DOHH2 (cell line): ENCODE measurements around the gene CD40LG.

ENCODE experiments used
- H3F3A ChIP-seq: fragments of 200-600 bp; sonication (generic), shearing (Covaris generic); 2 replicates; pipeline ENCODE4 v1.6.0; 2016; ENCODE audit warnings: antibody characterized with exemption, mild to moderate bottlenecking; ENCODE audit not compliant: control insufficient read depth, insufficient read depth
- H3K27ac ChIP-seq: fragments of 200-600 bp; sonication (generic); 2 replicates; pipeline ENCODE4 v1.5.1; 2014; ENCODE audit warnings: low read depth, mild to moderate bottlenecking, low read length, moderate library complexity
- H3K27me3 ChIP-seq: fragments of 200-600 bp; sonication (generic); 2 replicates; pipeline ENCODE4 v1.6.1; 2014; ENCODE audit warnings: mild to moderate bottlenecking, low read length, mixed read lengths; ENCODE audit not compliant: control insufficient read depth
- H3K36me3 ChIP-seq: fragments of 200-600 bp; sonication (generic); 2 replicates; pipeline ENCODE4 v1.6.1; 2014; ENCODE audit warnings: mild to moderate bottlenecking, low read length, moderate library complexity, mixed read lengths; ENCODE audit not compliant: control insufficient read depth
- H3K4me1 ChIP-seq: fragments of 200-600 bp; sonication (generic); 2 replicates; pipeline ENCODE4 v1.6.1; 2014; ENCODE audit warnings: mild to moderate bottlenecking, low read length, mixed read lengths; ENCODE audit not compliant: control insufficient read depth
- H3K4me2 ChIP-seq: fragments of 200-600 bp; sonication (generic); 2 replicates; pipeline ENCODE4 v1.6.0; 2014; ENCODE audit warnings: mild to moderate bottlenecking, low read length, moderate library complexity
- H3K4me3 ChIP-seq: fragments of 200-600 bp; sonication (generic); 2 replicates; pipeline ENCODE4 v1.5.1; 2014; ENCODE audit warnings: mild to moderate bottlenecking, low read length, mixed read lengths
- H3K79me2 ChIP-seq: fragments of 200-600 bp; sonication (generic); 2 replicates; pipeline ENCODE4 v1.6.1; 2014; ENCODE audit warnings: mild to moderate bottlenecking, low read length, mixed read lengths; ENCODE audit not compliant: control insufficient read depth
- H3K9me2 ChIP-seq: fragments of 200-600 bp; sonication (generic); replicated peaks from 2 replicates; pipeline ENCODE4 v1.6.1; 2014; ENCODE audit warnings: mild to moderate bottlenecking, low read length, mixed read lengths; ENCODE audit not compliant: control insufficient read depth
- H3K9me3 ChIP-seq: fragments of 200-600 bp; sonication (generic); 2 replicates; pipeline ENCODE4 v1.6.1; 2014; ENCODE audit warnings: antibody characterized with exemption, low read length, mixed read lengths; ENCODE audit not compliant: control insufficient read depth, insufficient read depth
- H4K20me1 ChIP-seq: fragments of 200-600 bp; sonication (generic); 2 replicates; pipeline ENCODE4 v1.6.0; 2014; ENCODE audit warnings: low read depth, mild to moderate bottlenecking, antibody characterized with exemption, low read length, moderate library complexity; ENCODE audit not compliant: control insufficient read depth, insufficient read depth
- CTCF ChIP-seq: fragments of 200-600 bp; sonication (generic); IDR thresholded peaks from one replicate; pipeline ENCODE4 v1.5.1; 2014; ENCODE audit warnings: antibody characterized with exemption, mild to moderate bottlenecking, low read depth, low read length; ENCODE audit not compliant: poor library complexity, severe bottlenecking
- EZH2phosphoT487 ChIP-seq: fragments of 200-600 bp; sonication (generic); IDR thresholded peaks from 2 replicates; pipeline ENCODE4 v1.6.1; 2017; ENCODE audit warnings: borderline replicate concordance, mild to moderate bottlenecking, antibody characterized with exemption, low read length, moderate library complexity, mixed read lengths

Gene CD40LG

GRCh38 chrX:136667446-136668168 is 19.6 kb downstream of the CD40LG start:
- no peaks in the 10 kb centered on the region for H3K9me3 ChIP-seq
- H3K4me3 ChIP-seq, result no peak overlapping the region
- H3K4me2 ChIP-seq, result no peak overlapping the region
- no peaks in the 10 kb centered on the region for H3K79me2 ChIP-seq
- H3K36me3 ChIP-seq, result peaks cover 42% of the 10 kb centered on the region
- no peak for TF ChIP-seq EZH2phosphoT487
- TF ChIP-seq CTCF, result no peak
- no peaks in the 10 kb centered on the region for H3F3A ChIP-seq
- H3K27me3 ChIP-seq, result no peaks in the 10 kb centered on the region
- H3K9me2 ChIP-seq, result no peaks in the 10 kb centered on the region
- no peak overlapping the region for H3K27ac ChIP-seq
- H4K20me1 ChIP-seq, result no peaks in the 10 kb centered on the region
- H3K4me1 ChIP-seq, result peaks cover 21% of the 10 kb centered on the region

GRCh38 chrX:136671006-136671610 is 23.1 kb downstream of the CD40LG start:
- H3K79me2 ChIP-seq, result no peaks in the 10 kb centered on the region
- H3K36me3 ChIP-seq, result peaks cover 38% of the 10 kb centered on the region
- no peaks in the 10 kb centered on the region for H4K20me1 ChIP-seq
- peaks cover 10% of the 10 kb centered on the region for H3K4me1 ChIP-seq
- H3K27me3 ChIP-seq, result no peaks in the 10 kb centered on the region
- H3K4me3 ChIP-seq, result no peak overlapping the region
- no peaks in the 10 kb centered on the region for H3K9me3 ChIP-seq
- H3K27ac ChIP-seq, result no peak overlapping the region
- no peak overlapping the region for H3K4me2 ChIP-seq
- H3K9me2 ChIP-seq, result no peaks in the 10 kb centered on the region
- TF ChIP-seq CTCF, result no peak
- TF ChIP-seq EZH2phosphoT487, result no peak
- no peaks in the 10 kb centered on the region for H3F3A ChIP-seq

- no peaks in the 10 kb centered on the region for H3K27me3 ChIP-seq
- no peak overlapping the region for H3K4me3 ChIP-seq
- no peak overlapping the region for H3K27ac ChIP-seq
- H3K79me2 ChIP-seq, result no peaks in the 10 kb centered on the region
- H3K9me3 ChIP-seq, result no peaks in the 10 kb centered on the region
- H3F3A ChIP-seq, result no peaks in the 10 kb centered on the region
- peaks cover 20% of the 10 kb centered on the region for H3K36me3 ChIP-seq
- no peak for TF ChIP-seq CTCF
- no peak for TF ChIP-seq EZH2phosphoT487
- H3K4me1 ChIP-seq, result no peaks in the 10 kb centered on the region
- H3K9me2 ChIP-seq, result no peaks in the 10 kb centered on the region
- no peaks in the 10 kb centered on the region for H4K20me1 ChIP-seq
- no peak overlapping the region for H3K4me2 ChIP-seq
Observed at GRCh38 chrX:136674270-136674985, 26.5 kb downstream of the CD40LG start.
